Mesothelial cell of epicardium (in vitro differentiated cells): ENCODE results near the gene ALDH3A2. TPM values are rescaled to one million over a fixed set of nuclear protein-coding genes. Genes with fewer than 3 reads are reported as not detected.

Experiments
- DNase-seq, 2 experiments: peaks; one replicate each; pipeline ENCODE4 v3.0.0; 2021; ENCODE audit warnings: low spot score in 2 of 2; ENCODE audit not compliant: unreplicated experiment in 2 of 2
- H3K27ac Mint-ChIP-seq: 2 replicates; pipeline ENCODE4 v1.8.0; 2021; ENCODE audit warnings: mixed read lengths
- H3K27me3 Mint-ChIP-seq: 2 replicates; pipeline ENCODE4 v1.8.0; 2021; ENCODE audit warnings: low read depth, mixed read lengths
- H3K36me3 Mint-ChIP-seq: 2 replicates; pipeline ENCODE4 v1.8.0; 2021; ENCODE audit warnings: mixed read lengths
- H3K4me1 Mint-ChIP-seq: 2 replicates; pipeline ENCODE4 v1.8.0; 2021; ENCODE audit warnings: mixed read lengths
- H3K4me3 Mint-ChIP-seq: 2 replicates; pipeline ENCODE4 v1.8.0; 2021; ENCODE audit warnings: mild to moderate bottlenecking, moderate library complexity, mixed read lengths
- H3K9me3 Mint-ChIP-seq: 2 replicates; pipeline ENCODE4 v1.8.0; 2021; ENCODE audit warnings: mixed read lengths
- CTCF ChIP-seq: fragments of 200-600 bp; sonication (generic); IDR thresholded peaks from one replicate; pipeline ENCODE4 v1.5.0; 2021; ENCODE audit warnings: antibody characterized with exemption; ENCODE audit not compliant: unreplicated experiment
- total RNA-seq: library from RNA; stranded (reverse); gene quantifications from 3 replicates; pipeline ENCODE4 v1.2.1, GENCODE V29; 2021

The ALDH3A2 gene
- total RNA-seq, 1 donor from 2014 or later = 78.4 TPM

GRCh38 chr17:19712436-19713004 lies 64.0 kb downstream of the ALDH3A2 start:
- H3K27me3 Mint-ChIP-seq = no peaks in the 10 kb centered on the region
- no peaks in the 10 kb centered on the region for H3K36me3 Mint-ChIP-seq
- no peak overlapping the region for H3K4me3 Mint-ChIP-seq
- no peaks in the 10 kb centered on the region for H3K9me3 Mint-ChIP-seq
- H3K4me1 Mint-ChIP-seq = peaks cover 1% of the 10 kb centered on the region
- DNase-seq = no peak
- no peak for TF ChIP-seq CTCF
- H3K27ac Mint-ChIP-seq = no peak overlapping the region

GRCh38 chr17:19713462-19713861 lies 64.9 kb downstream of the ALDH3A2 start:
- H3K36me3 Mint-ChIP-seq = no peaks in the 10 kb centered on the region
- H3K27me3 Mint-ChIP-seq = no peaks in the 10 kb centered on the region
- DNase-seq = no peak
- H3K9me3 Mint-ChIP-seq = no peaks in the 10 kb centered on the region
- H3K4me1 Mint-ChIP-seq = no peaks in the 10 kb centered on the region
- no peak overlapping the region for H3K4me3 Mint-ChIP-seq
- H3K27ac Mint-ChIP-seq = no peak overlapping the region
- no peak for TF ChIP-seq CTCF

GRCh38 chr17:19713901-19714361 lies 65.4 kb downstream of the ALDH3A2 start:
- Mint-ChIP-seq H3K27me3 (no peaks in the 10 kb centered on the region), H3K9me3 (no peaks in the 10 kb centered on the region), H3K27ac (no peak overlapping the region), H3K4me3 (no peak overlapping the region), H3K36me3 (no peaks in the 10 kb centered on the region), H3K4me1 (no peaks in the 10 kb centered on the region)
- DNase-seq = no peak
- no peak for TF ChIP-seq CTCF

- no peak for TF ChIP-seq CTCF
- Mint-ChIP-seq H3K27me3 (no peaks in the 10 kb centered on the region), H3K9me3 (no peaks in the 10 kb centered on the region), H3K27ac (no peak overlapping the region), H3K36me3 (no peaks in the 10 kb centered on the region), H3K4me3 (no peak overlapping the region), H3K4me1 (no peaks in the 10 kb centered on the region)
- no peak for DNase-seq
Observed at GRCh38 chr17:19714542-19715411, 66.2 kb downstream of the ALDH3A2 start.

- Mint-ChIP-seq H3K4me3 (no peak within 1 kb of the TSS), H3K36me3 (no peaks in the 10 kb centered on the region), H3K4me1 (peaks cover 5% of the 10 kb centered on the region), H3K9me3 (no peaks in the 10 kb centered on the region), H3K27me3 (no peaks in the 10 kb centered on the region), H3K27ac (no peak within 1 kb of the TSS)
- DNase-seq = no peak
- TF ChIP-seq CTCF = no peak
Observed at GRCh38 chr17:19716108-19717030, 67.8 kb downstream of the ALDH3A2 start, which contains the start of gene SLC47A2. SLC47A2 (minus strand) TSS chr17:19716584; CDS start chr17:19716555, 29 bp downstream.
